ENCODE measurements around the gene ALDH3B2. TPM values are rescaled to one million over a fixed set of nuclear protein-coding genes. Genes with fewer than 3 reads are reported as not detected.
A peak's percentile ranks its signal among the peaks of the same experiment; 100 is the strongest.
"Not testable (repeated sequence)": the region's sequence is repeated elsewhere in the genome, so short reads cannot be mapped to it uniquely, and the experiment has no call there.

ALDH3B2 gene
- total RNA-seq, result 1 to 10 TPM in 1 of 4 donors, not detected in 3; 3.4 TPM

- Histone ChIP-seq H3K27me3 (peaks cover 51% of the 10 kb centered on the region), H3K27ac (no peak within 1 kb of the TSS), H3K4me1 (no peaks in the 10 kb centered on the region), H3K4me3 (no peak within 1 kb of the TSS), H3K9me3 (peaks cover 0 to 15% (median 0%) of the 10 kb centered on the region in 3 donors), H3K36me3 (no peaks in the 10 kb centered on the region)
- WGBS, 2 donors (ENCODE audit: low coverage in 1 of 2), result 100% methylated on average over 3 of the region's 8 CpGs; no CpG with 5 or more reads in 1 of the 2 donors
- no peak for ATAC-seq
- TF ChIP-seq CTCF (IDR thresholded peaks at IDR 0.05), result no peak
Observed at GRCh38 chr11:67674442-67674871, at the start of gene ALDH3B2. TSS of gene ALDH3B2 (minus strand) at chr11:67674623. CDS start at chr11:67666935, 7,688 bp downstream.

GRCh38 chr11:67723036-67723435 lies 48.6 kb upstream of the ALDH3B2 start:
- H3K27ac ChIP-seq, H3K9me3 ChIP-seq, ATAC-seq, H3K36me3 ChIP-seq, H3K27me3 ChIP-seq, H3K4me1 ChIP-seq, H3K4me3 ChIP-seq: not testable (repeated sequence)
- WGBS, 2 donors (ENCODE audit: low coverage in 1 of 2), result 53 to 80% methylated on average over 1 to 2 of the region's 9 CpGs

- H3K4me3 ChIP-seq, H3K36me3 ChIP-seq, H3K4me1 ChIP-seq, H3K27ac ChIP-seq, H3K9me3 ChIP-seq, ATAC-seq: not testable (repeated sequence)
- peaks cover 29% of the 10 kb centered on the region for H3K27me3 ChIP-seq
- 43 to 60% methylated on average over 1 to 6 of the region's 7 CpGs for WGBS, 2 donors (ENCODE audit: low coverage in 1 of 2)
Observed at GRCh38 chr11:67716226-67716625, 41.8 kb upstream of the ALDH3B2 start.

- ATAC-seq, H3K27ac ChIP-seq, H3K36me3 ChIP-seq, H3K4me1 ChIP-seq, H3K4me3 ChIP-seq, H3K9me3 ChIP-seq: not testable (repeated sequence)
- H3K27me3 ChIP-seq, result peaks cover 33% of the 10 kb centered on the region
- WGBS, 2 donors (ENCODE audit: low coverage in 1 of 2), result no CpG with 5 or more reads among the region's 17 CpGs
Observed at GRCh38 chr11:67715801-67716200, 41.4 kb upstream of the ALDH3B2 start.

- 20% methylated on average over 1 of the region's 14 CpGs; no CpG with 5 or more reads in 1 of the 2 donors for WGBS, 2 donors (ENCODE audit: low coverage in 1 of 2)
- not testable (repeated sequence) for H3K4me1 ChIP-seq, H3K27ac ChIP-seq, ATAC-seq, H3K36me3 ChIP-seq, H3K9me3 ChIP-seq, H3K4me3 ChIP-seq
- TF ChIP-seq CTCF (IDR thresholded peaks at IDR 0.05), result peak in 3 of 4 experiments; percentile 34 to 47 (median 35)
- H3K27me3 ChIP-seq, result peaks cover 42% of the 10 kb centered on the region
Observed at GRCh38 chr11:67713892-67714509, 39.6 kb upstream of the ALDH3B2 start.

GRCh38 chr11:67711676-67712075 lies 37.3 kb upstream of the ALDH3B2 start:
- not testable (repeated sequence) for H3K9me3 ChIP-seq, H3K27ac ChIP-seq, H3K36me3 ChIP-seq, ATAC-seq, H3K4me1 ChIP-seq
- no CpG with 5 or more reads among the region's 46 CpGs for WGBS, 2 donors (ENCODE audit: low coverage in 1 of 2)
- Histone ChIP-seq H3K4me3 (peak overlapping the region in 1 of 2 donors; percentile 16), H3K27me3 (peaks cover 42% of the 10 kb centered on the region)

- not testable (repeated sequence) for H3K9me3 ChIP-seq, H3K4me1 ChIP-seq, H3K27ac ChIP-seq, H3K36me3 ChIP-seq, ATAC-seq
- Histone ChIP-seq H3K4me3 (peak overlapping the region in 1 of 2 donors; percentile 16), H3K27me3 (peaks cover 41% of the 10 kb centered on the region)
- 0% methylated on average over 3 of the region's 31 CpGs; no CpG with 5 or more reads in 1 of the 2 donors for WGBS, 2 donors (ENCODE audit: low coverage in 1 of 2)
Observed at GRCh38 chr11:67711212-67711611, 36.8 kb upstream of the ALDH3B2 start.

GRCh38 chr11:67709806-67710205 lies 35.4 kb upstream of the ALDH3B2 start:
- not testable (repeated sequence) for H3K36me3 ChIP-seq, H3K4me3 ChIP-seq, H3K27ac ChIP-seq, ATAC-seq, H3K9me3 ChIP-seq, H3K4me1 ChIP-seq
- no CpG with 5 or more reads among the region's 11 CpGs for WGBS, 2 donors (ENCODE audit: low coverage in 1 of 2)
- peaks cover 36% of the 10 kb centered on the region for H3K27me3 ChIP-seq

Measured in gastroesophageal sphincter (tissue), 4 donors.